Osteocyte (in vitro differentiated cells): ENCODE results near the gene AFDN. TPM values are rescaled to one million over a fixed set of nuclear protein-coding genes. Genes with fewer than 3 reads are reported as not detected.
A peak's percentile ranks its signal among the peaks of the same experiment; 100 is the strongest.

Source experiments
- DNase-seq: peaks from one replicate; pipeline ENCODE4 v3.0.0; 2021; ENCODE audit warnings: mixed read lengths; ENCODE audit not compliant: unreplicated experiment; ENCODE audit errors: extremely low spot score
- H3K27ac Mint-ChIP-seq: one replicate; pipeline ENCODE4 v1.8.0; 2021; ENCODE audit warnings: mild to moderate bottlenecking, mixed read lengths; ENCODE audit not compliant: unreplicated experiment
- H3K27me3 Mint-ChIP-seq: one replicate; pipeline ENCODE4 v1.8.0; 2021; ENCODE audit warnings: mixed read lengths; ENCODE audit not compliant: unreplicated experiment
- H3K36me3 Mint-ChIP-seq: one replicate; pipeline ENCODE4 v1.8.0; 2021; ENCODE audit warnings: mixed read lengths; ENCODE audit not compliant: unreplicated experiment
- H3K4me1 Mint-ChIP-seq: one replicate; pipeline ENCODE4 v1.8.0; 2021; ENCODE audit warnings: mixed read lengths; ENCODE audit not compliant: unreplicated experiment
- H3K4me3 Mint-ChIP-seq: one replicate; pipeline ENCODE4 v1.8.0; 2021; ENCODE audit warnings: mild to moderate bottlenecking, moderate library complexity, mixed read lengths; ENCODE audit not compliant: unreplicated experiment
- H3K9me3 Mint-ChIP-seq: one replicate; pipeline ENCODE4 v1.8.0; 2021; ENCODE audit warnings: mixed read lengths; ENCODE audit not compliant: unreplicated experiment
- CTCF ChIP-seq: fragments of 200-600 bp; sonication (generic); IDR thresholded peaks from 2 replicates; pipeline ENCODE4 v1.5.0; 2021; ENCODE audit warnings: antibody characterized with exemption, mild to moderate bottlenecking, moderate library complexity
- total RNA-seq: library from RNA; stranded (reverse); gene quantifications from 2 replicates; pipeline ENCODE4 v1.2.1, GENCODE V29; 2021

Gene AFDN
- total RNA-seq, 1 donor from 2014 or later: 67.3 TPM

DNA sequence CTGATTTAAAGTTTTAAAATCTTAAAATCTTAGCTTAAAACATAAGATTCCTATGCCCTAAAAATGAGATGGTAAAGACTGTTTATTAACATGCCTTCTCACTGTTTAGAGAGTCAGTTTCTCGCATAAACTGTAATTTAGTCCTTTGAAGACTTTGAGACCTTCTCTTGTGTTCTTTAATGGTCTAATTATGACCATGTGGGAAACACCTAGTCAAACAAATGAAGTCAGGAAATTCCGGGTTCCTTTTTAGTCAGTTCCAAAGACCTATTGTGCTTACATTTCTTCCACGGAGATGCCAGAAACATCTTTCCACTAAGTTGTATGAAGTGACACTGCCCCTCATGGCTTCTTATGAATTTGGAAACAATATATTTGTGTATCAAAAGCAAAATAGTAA is 106.6 kb downstream of the AFDN start:
- Mint-ChIP-seq H3K36me3 (peaks cover 38% of the 10 kb centered on the region), H3K27me3 (no peaks in the 10 kb centered on the region), H3K27ac (peak overlapping the region; percentile 28), H3K9me3 (no peaks in the 10 kb centered on the region), H3K4me3 (no peak overlapping the region), H3K4me1 (peaks cover 20% of the 10 kb centered on the region)
- no peak for DNase-seq
- TF ChIP-seq CTCF: no peak

GRCh38 chr6:167933847-167934246 is 107.1 kb downstream of the AFDN start:
- Mint-ChIP-seq H3K9me3 (no peaks in the 10 kb centered on the region), H3K36me3 (peaks cover 34% of the 10 kb centered on the region), H3K27ac (no peak overlapping the region), H3K27me3 (no peaks in the 10 kb centered on the region), H3K4me1 (peaks cover 20% of the 10 kb centered on the region), H3K4me3 (no peak overlapping the region)
- TF ChIP-seq CTCF: no peak
- DNase-seq: no peak

- H3K27me3 Mint-ChIP-seq: no peaks in the 10 kb centered on the region
- peaks cover 20% of the 10 kb centered on the region for H3K4me1 Mint-ChIP-seq
- peaks cover 31% of the 10 kb centered on the region for H3K36me3 Mint-ChIP-seq
- H3K4me3 Mint-ChIP-seq: no peak overlapping the region
- H3K9me3 Mint-ChIP-seq: no peaks in the 10 kb centered on the region
- no peak overlapping the region for H3K27ac Mint-ChIP-seq
- no peak for TF ChIP-seq CTCF
- DNase-seq: no peak
These were observed 107.7 kb downstream of the AFDN start for GRCh38 chr6:167934426-167934864.

DNA sequence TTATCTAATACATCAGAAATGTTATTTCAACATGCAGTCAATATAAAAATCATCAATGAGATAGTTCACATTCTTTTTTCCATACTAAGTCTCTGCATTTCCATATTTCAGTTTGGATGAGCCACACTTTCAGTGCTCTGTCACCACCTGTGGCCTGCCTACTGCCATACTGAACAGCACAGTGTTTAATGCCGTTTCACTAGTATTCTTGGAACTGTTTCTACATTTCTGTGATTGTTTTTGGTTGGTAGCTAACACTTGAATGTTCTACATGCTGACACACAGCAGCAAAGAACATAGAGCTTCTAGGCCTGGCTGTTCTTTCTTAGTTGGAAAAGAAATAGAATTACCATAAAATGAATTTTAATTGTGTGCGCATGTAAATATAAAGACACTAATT is 109.3 kb downstream of the AFDN start:
- Mint-ChIP-seq H3K9me3 (no peaks in the 10 kb centered on the region), H3K4me1 (peaks cover 17% of the 10 kb centered on the region), H3K27ac (no peak overlapping the region), H3K27me3 (no peaks in the 10 kb centered on the region), H3K4me3 (no peak overlapping the region), H3K36me3 (peaks cover 19% of the 10 kb centered on the region)
- DNase-seq: no peak
- TF ChIP-seq CTCF: no peak

DNA sequence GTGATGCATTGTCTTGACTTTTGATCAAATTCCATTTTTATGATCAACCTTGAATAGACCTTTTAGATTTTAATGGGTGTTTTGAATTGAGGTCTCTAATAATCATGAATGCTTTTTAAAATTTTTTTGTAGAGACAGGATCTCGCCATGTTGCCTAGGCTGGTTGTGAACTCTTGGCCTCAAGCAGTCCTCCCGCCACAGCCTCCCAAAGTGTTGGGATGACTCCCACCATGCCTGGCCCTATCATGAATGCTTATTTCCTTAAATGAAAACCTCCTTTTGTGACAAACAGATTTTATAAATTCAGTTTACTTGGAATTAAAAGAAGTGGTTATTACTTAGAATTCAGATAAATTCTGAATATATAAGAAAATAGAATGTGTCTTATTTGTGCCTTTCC is 110.6 kb downstream of the AFDN start:
- Mint-ChIP-seq H3K27ac (no peak overlapping the region), H3K36me3 (peaks cover 18% of the 10 kb centered on the region), H3K4me3 (no peak overlapping the region), H3K9me3 (no peaks in the 10 kb centered on the region), H3K27me3 (no peaks in the 10 kb centered on the region), H3K4me1 (peaks cover 19% of the 10 kb centered on the region)
- no peak for TF ChIP-seq CTCF
- DNase-seq: no peak
